Activated naive CD4-positive, alpha-beta T cell treated with anti-CD3 and anti-CD28 coated beads for 36 hours (primary cell): ENCODE results near the gene HPSE2. TPM values are rescaled to one million over a fixed set of nuclear protein-coding genes. Genes with fewer than 3 reads are reported as not detected.
A peak's percentile ranks its signal among the peaks of the same experiment; 100 is the strongest.

ENCODE experiments used
- CTCF ChIA-PET: fragments of 350-600 bp; sonication (Branson Sonifier 250); formaldehyde crosslinking; loops from one replicate; lab custom pipeline; 2021; ENCODE audit warnings: antibody characterized with exemption; lab: Charles Lee
- DNase-seq: peaks from one replicate; pipeline ENCODE4 v3.0.0-alpha.2; 2020
- H3K27ac Mint-ChIP-seq: one replicate; pipeline ENCODE4 v1.8.0; 2021; ENCODE audit warnings: mild to moderate bottlenecking, mixed read lengths
- H3K27me3 Mint-ChIP-seq: one replicate; pipeline ENCODE4 v1.8.0; 2021; ENCODE audit warnings: low read depth, mixed read lengths
- H3K36me3 Mint-ChIP-seq: one replicate; pipeline ENCODE4 v1.8.0; 2021; ENCODE audit warnings: low read depth, mixed read lengths
- H3K4me1 Mint-ChIP-seq: one replicate; pipeline ENCODE4 v1.8.0; 2021; ENCODE audit warnings: low read depth, mixed read lengths
- H3K4me3 Mint-ChIP-seq: one replicate; pipeline ENCODE4 v1.8.0; 2021; ENCODE audit warnings: mild to moderate bottlenecking, moderate library complexity, mixed read lengths
- H3K9me3 Mint-ChIP-seq: one replicate; pipeline ENCODE4 v1.8.0; 2021; ENCODE audit warnings: mixed read lengths
- intact Hi-C: fragments of 100-400 bp; cut with micrococcal nuclease; formaldehyde crosslinking; loops from one replicate; pipeline ENCODE4 v1.15.1; 2023
- total RNA-seq, 2 experiments: library from RNA; stranded (reverse); gene quantifications; one replicate each; pipeline ENCODE4 v1.2.3, GENCODE V29; 2021

Gene HPSE2
- total RNA-seq, 2 experiments from 2014 or later: not detected

- CTCF ChIA-PET: interaction anchor here (0.6 to 1.5 kb wide), 3 partner anchors 9 to 254 kb away, joined by 4 read pairs; no protein-coding TSS in a partner anchor
- Mint-ChIP-seq H3K27me3 (peaks cover 18% of the 10 kb centered on the region), H3K4me1 (no peaks in the 10 kb centered on the region), H3K27ac (no peak overlapping the region), H3K4me3 (no peak overlapping the region), H3K36me3 (no peaks in the 10 kb centered on the region), H3K9me3 (no peaks in the 10 kb centered on the region)
- intact Hi-C loops: no loop called here
- no peak for DNase-seq
These were observed 559.8 kb downstream of the HPSE2 start for GRCh38 chr10:98675902-98676301.

DNA sequence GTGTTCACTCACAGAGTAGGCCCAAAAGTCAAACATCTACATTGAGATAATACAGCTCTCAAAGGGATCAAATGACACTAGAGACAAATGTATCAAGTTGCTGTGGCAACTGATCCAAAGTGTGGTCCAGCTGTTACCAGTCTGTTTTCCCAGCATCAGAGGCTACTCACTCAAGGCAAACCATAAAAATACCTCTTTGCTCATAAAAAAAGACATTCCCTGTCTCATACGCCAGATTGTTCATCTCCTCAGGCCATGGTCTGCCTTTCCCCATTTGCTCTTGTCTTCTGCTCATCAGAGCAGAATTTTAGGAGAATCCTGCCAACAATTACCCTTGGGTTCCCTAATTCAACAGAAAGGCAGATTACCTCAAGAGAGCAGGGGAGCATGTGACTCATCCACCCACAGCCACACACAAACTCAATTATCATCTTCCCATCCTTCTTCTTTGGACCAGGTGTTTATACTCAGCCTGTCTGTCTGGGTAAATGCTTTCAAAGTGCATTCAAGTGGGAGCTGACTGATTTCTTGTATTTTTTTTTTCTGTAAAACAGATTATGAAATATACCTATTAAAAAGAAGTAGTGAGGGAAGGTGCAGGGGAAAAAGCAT is 562.4 kb downstream of the HPSE2 start:
- Mint-ChIP-seq H3K27me3 (peaks cover 22% of the 10 kb centered on the region), H3K9me3 (no peaks in the 10 kb centered on the region), H3K4me3 (no peak overlapping the region), H3K4me1 (no peaks in the 10 kb centered on the region), H3K27ac (no peak overlapping the region), H3K36me3 (no peaks in the 10 kb centered on the region)
- intact Hi-C loops: no loop called here
- DNase-seq: no peak
- CTCF ChIA-PET: interaction anchor here (0.9 kb wide), 1 partner anchor 758 kb away, joined by 4 read pairs; no protein-coding TSS in a partner anchor

GRCh38 chr10:98667081-98667480 is 568.6 kb downstream of the HPSE2 start:
- Mint-ChIP-seq H3K9me3 (peaks cover 8% of the 10 kb centered on the region), H3K36me3 (no peaks in the 10 kb centered on the region), H3K4me1 (no peaks in the 10 kb centered on the region), H3K27ac (no peak overlapping the region), H3K27me3 (peaks cover 20% of the 10 kb centered on the region), H3K4me3 (no peak overlapping the region)
- DNase-seq: no peak
- CTCF ChIA-PET: interaction anchor here (1.5 to 1.6 kb wide), 2 partner anchors 9 to 198 kb away, joined by 4 to 6 read pairs; no protein-coding TSS in a partner anchor
- intact Hi-C loops: loop anchor here (10.0 kb wide), 3 partner anchors 422 to 752 kb away; no protein-coding TSS in a partner anchor

- no peak overlapping the region for H3K4me3 Mint-ChIP-seq
- no peak for DNase-seq
- H3K27ac Mint-ChIP-seq: no peak overlapping the region
- no peaks in the 10 kb centered on the region for H3K36me3 Mint-ChIP-seq
- CTCF ChIA-PET: interaction anchor here (1.3 to 1.6 kb wide), 3 partner anchors 10 to 199 kb away, joined by 4 to 10 read pairs (median 6); no protein-coding TSS in a partner anchor
- peaks cover 20% of the 10 kb centered on the region for H3K27me3 Mint-ChIP-seq
- intact Hi-C loops: loop anchor here (10.0 kb wide), 3 partner anchors 421 to 751 kb away; no protein-coding TSS in a partner anchor
- peaks cover 8% of the 10 kb centered on the region for H3K9me3 Mint-ChIP-seq
- no peaks in the 10 kb centered on the region for H3K4me1 Mint-ChIP-seq
These were observed 569.4 kb downstream of the HPSE2 start for GRCh38 chr10:98666276-98666675.

GRCh38 chr10:98664329-98665042 is 571.2 kb downstream of the HPSE2 start:
- CTCF ChIA-PET: interaction anchor here (0.9 to 1.3 kb wide), 3 partner anchors 14 to 750 kb away, joined by 3 to 6 read pairs (median 3); no protein-coding TSS in a partner anchor
- intact Hi-C loops: loop anchor here (1.0 to 10.0 kb wide), 5 partner anchors 197 to 750 kb away; no protein-coding TSS in a partner anchor

GRCh38 chr10:98659951-98660350 is 575.7 kb downstream of the HPSE2 start:
- no peak for DNase-seq
- Mint-ChIP-seq H3K27ac (no peak overlapping the region), H3K36me3 (no peaks in the 10 kb centered on the region), H3K27me3 (peaks cover 9% of the 10 kb centered on the region), H3K9me3 (no peaks in the 10 kb centered on the region), H3K4me1 (no peaks in the 10 kb centered on the region), H3K4me3 (no peak overlapping the region)
- CTCF ChIA-PET: no interaction called here
- intact Hi-C loops: loop anchor here (10.0 kb wide), 3 partner anchors 415 to 745 kb away; no protein-coding TSS in a partner anchor

More at GRCh38 chr10:98664329-98665042, 571.2 kb downstream of the HPSE2 start:
- H3K36me3 Mint-ChIP-seq: no peaks in the 10 kb centered on the region
- H3K27ac Mint-ChIP-seq: no peak overlapping the region
- H3K4me1 Mint-ChIP-seq: no peaks in the 10 kb centered on the region
- DNase-seq: peak; percentile 38
- no peak overlapping the region for H3K4me3 Mint-ChIP-seq
- H3K27me3 Mint-ChIP-seq: peaks cover 20% of the 10 kb centered on the region
- H3K9me3 Mint-ChIP-seq: peaks cover 8% of the 10 kb centered on the region

DNA sequence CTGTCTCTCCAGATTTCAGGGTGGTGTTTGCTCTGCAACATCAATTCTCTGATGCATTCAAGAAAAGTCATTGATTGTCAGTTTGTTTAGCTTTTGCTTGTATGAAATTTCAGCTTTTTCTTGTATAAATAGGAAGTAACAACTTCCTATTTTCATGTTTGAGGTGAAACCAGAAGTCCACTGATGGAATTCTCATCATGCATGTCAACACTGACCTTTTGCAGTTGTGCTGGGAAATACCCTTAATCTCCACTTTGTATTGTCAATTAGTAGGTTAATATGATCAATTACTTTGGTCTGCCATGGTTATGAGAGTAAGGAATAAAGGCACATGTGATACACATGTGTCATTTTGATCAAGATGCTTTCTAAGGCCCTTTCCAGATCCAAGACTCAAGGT is 580.2 kb downstream of the HPSE2 start:
- Mint-ChIP-seq H3K9me3 (no peaks in the 10 kb centered on the region), H3K27me3 (peaks cover 16% of the 10 kb centered on the region), H3K4me3 (no peak overlapping the region), H3K36me3 (no peaks in the 10 kb centered on the region), H3K4me1 (no peaks in the 10 kb centered on the region), H3K27ac (no peak overlapping the region)
- intact Hi-C loops: no loop called here
- DNase-seq: no peak
- CTCF ChIA-PET: no interaction called here

DNA sequence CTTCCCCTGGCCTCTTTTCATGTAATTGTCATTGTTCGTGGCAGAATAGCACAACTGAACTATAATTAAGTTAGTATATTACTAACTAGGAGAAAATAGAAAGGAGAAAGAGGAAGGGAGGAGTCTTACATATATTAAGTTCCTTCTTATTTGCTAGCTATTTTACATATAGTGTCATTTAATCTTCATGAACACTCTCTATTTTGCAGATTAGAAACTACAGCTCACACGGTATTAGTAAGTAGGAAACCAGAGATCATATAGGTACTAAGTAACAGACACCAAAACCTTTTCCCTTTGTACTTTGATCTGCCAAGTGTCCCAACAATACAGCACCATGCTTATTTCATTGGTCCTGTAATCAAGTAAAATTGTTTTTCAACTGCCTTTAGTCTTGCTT is 586.5 kb downstream of the HPSE2 start:
- peaks cover 14% of the 10 kb centered on the region for H3K27me3 Mint-ChIP-seq
- H3K36me3 Mint-ChIP-seq: no peaks in the 10 kb centered on the region
- CTCF ChIA-PET: no interaction called here
- intact Hi-C loops: no loop called here
- DNase-seq: no peak
- H3K4me1 Mint-ChIP-seq: no peaks in the 10 kb centered on the region
- no peak overlapping the region for H3K4me3 Mint-ChIP-seq
- H3K27ac Mint-ChIP-seq: no peak overlapping the region
- no peaks in the 10 kb centered on the region for H3K9me3 Mint-ChIP-seq

DNA sequence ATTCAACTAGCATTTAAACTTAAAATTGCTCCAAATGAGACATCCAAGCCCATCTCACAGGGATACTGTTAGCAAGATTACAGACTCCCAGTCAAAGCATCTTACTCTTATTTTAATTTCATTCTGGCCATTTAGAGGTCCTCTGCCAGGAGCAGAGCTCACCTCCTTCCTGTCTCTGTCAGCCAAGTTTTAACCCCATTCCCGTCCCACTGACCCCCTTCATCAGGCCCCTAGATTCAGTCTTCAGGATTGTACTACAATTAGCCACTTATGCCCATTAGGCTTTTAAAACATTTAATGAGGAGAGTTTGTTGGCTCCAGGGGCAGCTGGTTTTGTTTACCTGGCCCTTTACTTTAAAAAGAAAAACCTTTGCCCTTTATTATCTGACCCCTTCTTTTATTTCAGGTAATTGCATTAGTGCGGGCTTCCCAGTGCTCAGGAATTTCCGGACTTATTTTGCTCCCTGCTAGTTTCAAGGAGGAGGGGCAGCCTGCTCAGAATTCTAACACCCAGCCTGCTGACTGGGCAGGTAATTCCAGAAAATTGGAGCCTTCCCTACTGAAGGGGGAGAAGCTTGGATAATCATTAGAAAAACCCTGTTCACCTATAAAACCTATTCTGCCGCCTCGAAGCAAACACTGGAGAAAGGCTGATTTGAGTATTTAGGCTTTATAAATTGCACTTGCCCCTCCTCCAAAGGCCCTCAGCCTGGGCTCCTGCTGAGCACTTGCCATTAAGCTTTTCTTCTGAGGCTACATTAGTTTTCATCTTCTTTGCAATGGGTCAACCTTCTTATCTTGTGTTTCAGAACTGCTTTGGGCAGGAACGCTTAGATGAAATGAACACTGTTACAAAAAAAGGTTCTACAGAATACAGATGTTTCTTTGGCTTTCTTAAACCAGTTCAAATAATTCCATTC is 588.4 kb downstream of the HPSE2 start:
- no peaks in the 10 kb centered on the region for H3K9me3 Mint-ChIP-seq
- H3K36me3 Mint-ChIP-seq: no peaks in the 10 kb centered on the region
- no peak overlapping the region for H3K4me3 Mint-ChIP-seq
- no peak for DNase-seq
- no peaks in the 10 kb centered on the region for H3K4me1 Mint-ChIP-seq
- peaks cover 11% of the 10 kb centered on the region for H3K27me3 Mint-ChIP-seq
- CTCF ChIA-PET: interaction anchor here (0.6 kb wide), 1 partner anchor 31 kb away, joined by 3 read pairs; no protein-coding TSS in a partner anchor
- H3K27ac Mint-ChIP-seq: no peak overlapping the region
- intact Hi-C loops: no loop called here

DNA sequence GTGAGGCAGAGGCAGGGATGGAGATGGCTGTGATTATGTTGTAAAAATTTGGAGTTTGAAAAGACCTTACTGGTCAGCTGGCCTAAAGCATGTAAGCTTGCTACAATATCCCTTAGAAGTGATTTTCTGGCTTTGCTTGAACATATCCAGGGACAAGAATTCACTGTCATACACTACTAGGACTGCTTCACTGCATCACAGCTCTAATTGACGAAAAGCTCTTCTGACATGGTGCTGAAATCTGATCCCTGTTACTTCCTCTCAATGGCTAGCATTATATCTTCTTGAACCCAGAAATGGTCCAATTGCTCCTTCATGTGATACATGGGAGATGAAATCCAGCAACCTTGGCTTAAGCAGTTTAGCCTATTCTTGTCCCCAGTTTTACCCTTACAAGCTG is 591.2 kb downstream of the HPSE2 start:
- Mint-ChIP-seq H3K4me3 (no peak overlapping the region), H3K9me3 (no peaks in the 10 kb centered on the region), H3K27me3 (peaks cover 12% of the 10 kb centered on the region), H3K36me3 (no peaks in the 10 kb centered on the region), H3K27ac (no peak overlapping the region), H3K4me1 (no peaks in the 10 kb centered on the region)
- no peak for DNase-seq
- intact Hi-C loops: no loop called here
- CTCF ChIA-PET: no interaction called here

GRCh38 chr10:98642281-98642680 is 593.4 kb downstream of the HPSE2 start:
- no peak for DNase-seq
- Mint-ChIP-seq H3K27me3 (peaks cover 12% of the 10 kb centered on the region), H3K27ac (no peak overlapping the region), H3K9me3 (no peaks in the 10 kb centered on the region), H3K4me1 (no peaks in the 10 kb centered on the region), H3K36me3 (no peaks in the 10 kb centered on the region), H3K4me3 (no peak overlapping the region)
- intact Hi-C loops: no loop called here
- CTCF ChIA-PET: no interaction called here

- H3K4me1 Mint-ChIP-seq: no peaks in the 10 kb centered on the region
- intact Hi-C loops: no loop called here
- peaks cover 7% of the 10 kb centered on the region for H3K27me3 Mint-ChIP-seq
- H3K4me3 Mint-ChIP-seq: no peak overlapping the region
- DNase-seq: no peak
- H3K9me3 Mint-ChIP-seq: no peaks in the 10 kb centered on the region
- H3K36me3 Mint-ChIP-seq: no peaks in the 10 kb centered on the region
- CTCF ChIA-PET: no interaction called here
- H3K27ac Mint-ChIP-seq: no peak overlapping the region
These were observed 596.7 kb downstream of the HPSE2 start for GRCh38 chr10:98638920-98639319.
